Measurements from ENCODE around the gene SEMA5A.

DNA sequence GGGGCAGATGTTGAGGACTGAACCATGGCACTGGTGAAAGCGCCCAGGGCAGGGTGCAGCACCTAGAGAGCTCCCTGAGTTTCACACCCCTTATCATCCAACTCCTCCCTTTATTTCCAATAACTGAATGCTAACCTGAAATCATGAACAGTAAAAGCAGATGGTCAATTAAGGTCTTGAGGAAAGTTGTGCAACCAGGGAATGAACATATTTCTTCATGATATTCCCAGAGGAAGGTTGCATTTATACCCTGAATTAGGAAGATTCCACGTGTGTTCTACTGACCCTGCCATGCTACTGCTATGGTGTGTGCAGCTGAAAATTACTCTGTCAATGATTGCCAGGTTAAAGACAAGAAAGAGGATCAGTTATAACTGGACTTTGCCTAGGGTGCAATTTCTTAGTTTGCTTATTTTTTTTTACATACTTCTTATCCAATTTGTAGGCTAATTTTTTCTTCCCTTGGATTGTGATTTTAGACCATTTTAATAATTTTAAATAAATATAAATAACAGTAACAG, 319.8 kb downstream of the SEMA5A start:
- TF ChIP-seq, protein P1, sequence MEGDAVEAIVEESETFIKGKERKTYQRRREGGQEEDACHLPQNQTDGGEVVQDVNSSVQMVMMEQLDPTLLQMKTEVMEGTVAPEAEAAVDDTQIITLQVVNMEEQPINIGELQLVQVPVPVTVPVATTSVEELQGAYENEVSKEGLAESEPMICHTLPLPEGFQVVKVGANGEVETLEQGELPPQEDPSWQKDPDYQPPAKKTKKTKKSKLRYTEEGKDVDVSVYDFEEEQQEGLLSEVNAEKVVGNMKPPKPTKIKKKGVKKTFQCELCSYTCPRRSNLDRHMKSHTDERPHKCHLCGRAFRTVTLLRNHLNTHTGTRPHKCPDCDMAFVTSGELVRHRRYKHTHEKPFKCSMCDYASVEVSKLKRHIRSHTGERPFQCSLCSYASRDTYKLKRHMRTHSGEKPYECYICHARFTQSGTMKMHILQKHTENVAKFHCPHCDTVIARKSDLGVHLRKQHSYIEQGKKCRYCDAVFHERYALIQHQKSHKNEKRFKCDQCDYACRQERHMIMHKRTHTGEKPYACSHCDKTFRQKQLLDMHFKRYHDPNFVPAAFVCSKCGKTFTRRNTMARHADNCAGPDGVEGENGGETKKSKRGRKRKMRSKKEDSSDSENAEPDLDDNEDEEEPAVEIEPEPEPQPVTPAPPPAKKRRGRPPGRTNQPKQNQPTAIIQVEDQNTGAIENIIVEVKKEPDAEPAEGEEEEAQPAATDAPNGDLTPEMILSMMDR (IDR thresholded peaks at IDR 0.05): no peak
- no peak for TF ChIP-seq EP300 (IDR thresholded peaks at IDR 0.05)
